H1 (cell line): ENCODE results near the gene BLVRA. TPM values are rescaled to one million over a fixed set of nuclear protein-coding genes. Genes with fewer than 3 reads are reported as not detected.

Source experiments
- CBX8 ChIP-seq: fragments of 300-800, 300-1000 bp; sonication (generic); IDR thresholded peaks from 2 replicates; pipeline ENCODE4 v1.7.1; 2016; ENCODE audit warnings: low read depth, low read length, borderline replicate concordance
- polyA plus RNA-seq, 7 experiments: library from polyadenylated mRNA; depleted of rRNA in 3 of 7; stranded (reverse) in 5 of 7; unstranded in 2 of 7; fragments of >200 nt in 5 of 7; fragments of 200-250 nt in 2 of 7; gene quantifications; 1 replicate in 5 of 7; 2 replicates in 1 of 7; 4 replicates in 1 of 7; pipeline versions ENCODE4 v1.2.1 to v1.2.3, GENCODE V29; 2011 to 2013; ENCODE audit warnings: missing spikeins in 2 of 7, mixed read lengths in 2 of 7
- total RNA-seq: library from RNA; stranded (reverse); fragmentation: NEBNext Ultra II Directional; extraction: Animal tissue kit (Norgen Biotek cat#: 25700); gene quantifications from 2 replicates; pipeline ENCODE4 v1.2.1, GENCODE V29; 2021

BLVRA gene
- total and polyA plus RNA-seq, 2 of the 8 experiments (the other 6 are each of a cell fraction or from before 2014, with no cell fraction given) = 16.1 to 37.1 TPM

DNA sequence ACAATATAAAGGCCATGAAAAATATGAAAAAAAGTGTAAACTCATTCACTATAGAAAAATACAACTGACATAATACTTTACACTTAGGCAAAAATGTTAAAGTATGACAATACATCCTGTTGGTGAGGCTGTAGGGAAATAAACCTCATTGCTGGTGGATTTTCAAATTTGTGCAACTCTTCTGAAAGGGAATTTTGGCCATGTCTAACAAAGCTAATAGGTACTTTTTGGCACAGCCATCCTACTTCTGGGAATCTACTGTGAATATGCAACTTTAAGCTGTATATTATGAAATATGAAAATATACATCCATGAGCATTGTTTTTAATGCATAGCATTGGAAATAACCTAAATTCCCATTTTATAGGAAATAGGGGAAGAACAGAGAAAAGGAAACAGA lies 15.8 kb upstream of the BLVRA start (continued):
- no peak for TF ChIP-seq CBX8
- TF ChIP-seq, all 59 proteins: peak for 0
